ENCODE results near the gene BORA. TPM values are rescaled to one million over a fixed set of nuclear protein-coding genes. Genes with fewer than 3 reads are reported as not detected.

BORA gene
- total and polyA plus RNA-seq, 9 donors: 0.66 to 2.5 (median 1.3) TPM

DNA sequence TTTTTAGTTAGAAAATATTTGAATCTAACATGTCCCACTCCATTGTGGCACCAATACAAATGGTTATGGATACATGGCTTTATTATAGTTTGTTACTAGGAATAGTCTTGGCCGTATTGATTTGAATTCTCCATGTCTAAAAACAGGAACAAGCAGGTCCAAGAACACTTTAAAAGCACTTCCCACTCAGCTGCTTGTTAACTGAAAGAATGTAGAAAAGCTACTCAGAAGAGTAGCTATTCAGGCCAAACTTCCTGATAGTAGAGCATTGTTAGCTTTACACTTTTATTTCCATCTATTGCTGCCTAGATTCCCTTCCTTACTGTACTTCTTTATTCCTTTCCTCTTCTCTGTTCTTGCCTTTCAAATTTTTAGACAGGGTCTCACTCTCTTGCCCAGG is 61.1 kb downstream of the BORA start:
- Histone ChIP-seq H3K9me3 (no peaks in the 10 kb centered on the region), H3K4me3 (no peak overlapping the region), H3K27me3 (no peaks in the 10 kb centered on the region), H3K36me3 (no peaks in the 10 kb centered on the region), H3K4me1 (ENCODE audit: insufficient read depth) (no peaks in the 10 kb centered on the region), H3K27ac (no peak overlapping the region)
- intact Hi-C loops (cut with DNase I): no loop called here
- DNase-seq: no peak
- TF ChIP-seq, protein P1, sequence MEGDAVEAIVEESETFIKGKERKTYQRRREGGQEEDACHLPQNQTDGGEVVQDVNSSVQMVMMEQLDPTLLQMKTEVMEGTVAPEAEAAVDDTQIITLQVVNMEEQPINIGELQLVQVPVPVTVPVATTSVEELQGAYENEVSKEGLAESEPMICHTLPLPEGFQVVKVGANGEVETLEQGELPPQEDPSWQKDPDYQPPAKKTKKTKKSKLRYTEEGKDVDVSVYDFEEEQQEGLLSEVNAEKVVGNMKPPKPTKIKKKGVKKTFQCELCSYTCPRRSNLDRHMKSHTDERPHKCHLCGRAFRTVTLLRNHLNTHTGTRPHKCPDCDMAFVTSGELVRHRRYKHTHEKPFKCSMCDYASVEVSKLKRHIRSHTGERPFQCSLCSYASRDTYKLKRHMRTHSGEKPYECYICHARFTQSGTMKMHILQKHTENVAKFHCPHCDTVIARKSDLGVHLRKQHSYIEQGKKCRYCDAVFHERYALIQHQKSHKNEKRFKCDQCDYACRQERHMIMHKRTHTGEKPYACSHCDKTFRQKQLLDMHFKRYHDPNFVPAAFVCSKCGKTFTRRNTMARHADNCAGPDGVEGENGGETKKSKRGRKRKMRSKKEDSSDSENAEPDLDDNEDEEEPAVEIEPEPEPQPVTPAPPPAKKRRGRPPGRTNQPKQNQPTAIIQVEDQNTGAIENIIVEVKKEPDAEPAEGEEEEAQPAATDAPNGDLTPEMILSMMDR (IDR thresholded peaks at IDR 0.05): no peak
- TF ChIP-seq EP300 (IDR thresholded peaks at IDR 0.05) (no peak), POLR2A (IDR thresholded peaks at IDR 0.05) (no peak)
- WGBS, 3 donors: 84 to 89% (median 88%) methylated on average over 1 of the region's 1 CpG

GRCh38 chr13:72792640-72793039 is 64.9 kb downstream of the BORA start:
- no peaks in the 10 kb centered on the region for H3K27me3 ChIP-seq
- no peaks in the 10 kb centered on the region for H3K9me3 ChIP-seq
- H3K4me1 ChIP-seq (ENCODE audit: insufficient read depth): no peaks in the 10 kb centered on the region
- no peak for DNase-seq
- TF ChIP-seq EP300 (IDR thresholded peaks at IDR 0.05) (no peak), POLR2A (IDR thresholded peaks at IDR 0.05) (no peak)
- TF ChIP-seq, protein P1 (IDR thresholded peaks at IDR 0.05): no peak
- WGBS, 3 donors: 93 to 95% (median 93%) methylated on average over 2 of the region's 2 CpGs
- H3K36me3 ChIP-seq: no peaks in the 10 kb centered on the region
- H3K4me3 ChIP-seq: no peak overlapping the region
- no peak overlapping the region for H3K27ac ChIP-seq
- intact Hi-C loops (cut with DNase I): no loop called here

GRCh38 chr13:72798817-72799216 is 71.1 kb downstream of the BORA start:
- Histone ChIP-seq H3K27me3 (no peaks in the 10 kb centered on the region), H3K27ac (no peak overlapping the region), H3K4me1 (ENCODE audit: insufficient read depth) (no peaks in the 10 kb centered on the region), H3K4me3 (no peak overlapping the region), H3K36me3 (no peaks in the 10 kb centered on the region), H3K9me3 (no peaks in the 10 kb centered on the region)
- intact Hi-C loops (cut with DNase I): no loop called here
- WGBS, 3 donors: 51 to 54% (median 52%) methylated on average over 3 of the region's 3 CpGs
- DNase-seq: no peak
- no peak for TF ChIP-seq EP300 (IDR thresholded peaks at IDR 0.05)
- TF ChIP-seq, protein P1 (IDR thresholded peaks at IDR 0.05): no peak
- no peak for TF ChIP-seq POLR2A (IDR thresholded peaks at IDR 0.05)

- H3K27me3 ChIP-seq: no peaks in the 10 kb centered on the region
- no peak for DNase-seq
- H3K27ac ChIP-seq: no peak overlapping the region
- intact Hi-C loops (cut with DNase I): no loop called here
- H3K36me3 ChIP-seq: no peaks in the 10 kb centered on the region
- 88 to 97% (median 96%) methylated on average over 1 of the region's 1 CpG for WGBS, 3 donors
- TF ChIP-seq, protein P1 (IDR thresholded peaks at IDR 0.05): no peak
- TF ChIP-seq POLR2A (IDR thresholded peaks at IDR 0.05) (no peak), EP300 (IDR thresholded peaks at IDR 0.05) (no peak)
- H3K4me1 ChIP-seq (ENCODE audit: insufficient read depth): no peaks in the 10 kb centered on the region
- H3K4me3 ChIP-seq: no peak overlapping the region
- no peaks in the 10 kb centered on the region for H3K9me3 ChIP-seq
Measured at GRCh38 chr13:72804301-72804700, 76.6 kb downstream of the BORA start.

Small RNA genes lying within 50 kb of the gene (small RNA-seq; reads per million reads assigned to genes)
- not detected for gene RNU6-80P

Other genes with a start within 250 kb of the BORA start
- gene MZT1, start 294 bp upstream of the BORA start, total RNA-seq: 1 to 10 TPM; 4.2 to 7.3 (median 5.2) TPM
- gene MZT1, start 294 bp upstream of the BORA start, polyA plus RNA-seq: 1 to 10 TPM; 6.5 to 6.9 TPM
- 10 to 100 TPM; 20.3 to 30.3 (median 28.8) TPM for gene DIS3, start 54.0 kb downstream of the BORA start, total RNA-seq
- 10 to 100 TPM; 10.7 to 17.0 TPM for gene DIS3, start 54.0 kb downstream of the BORA start, polyA plus RNA-seq
- 10 to 100 TPM; 18.2 to 45.7 (median 24.5) TPM for gene PIBF1, start 54.2 kb downstream of the BORA start, total RNA-seq
- gene PIBF1, start 54.2 kb downstream of the BORA start, polyA plus RNA-seq: 10 to 100 TPM in 1 of 2 donors, 1 to 10 TPM in 1; 9.8 to 13.9 TPM

Measured in ovary (tissue), 9 donors.